Upper lobe of left lung (tissue), 4 donors: ENCODE data around the gene PARN.

Experiments
- EP300 ChIP-seq, 4 donors: sonication (generic); formaldehyde crosslinking; IDR thresholded peaks; one replicate each; pipeline ENCODE4 v1.5.1; 2017; ENCODE audit warnings: antibody characterized with exemption in 4 of 4, control low read depth in 2 of 4
- POLR2A ChIP-seq, 4 donors: fragments of 450-650 bp; IDR thresholded peaks; one replicate each; pipeline ENCODE4 v1.5.1; 2016 to 2017; ENCODE audit warnings: antibody characterized with exemption in 4 of 4, mild to moderate bottlenecking in 2 of 4
- POLR2AphosphoS5 ChIP-seq, 2 donors: sonication (generic); formaldehyde crosslinking; IDR thresholded peaks; one replicate each; pipeline ENCODE4 v1.5.1; 2017; ENCODE audit warnings: antibody characterized with exemption in 2 of 2
- TF ChIP-seq, protein P1 (sequence below), 6 experiments: fragments of 450-650 bp in 4 of 6; fragments of 200-600 bp in 2 of 6; sonication (generic) in 2 of 6; IDR thresholded peaks; one replicate each; pipeline ENCODE4 v1.5.1; 2016 to 2019; ENCODE audit warnings: antibody characterized with exemption in 6 of 6

DNA sequence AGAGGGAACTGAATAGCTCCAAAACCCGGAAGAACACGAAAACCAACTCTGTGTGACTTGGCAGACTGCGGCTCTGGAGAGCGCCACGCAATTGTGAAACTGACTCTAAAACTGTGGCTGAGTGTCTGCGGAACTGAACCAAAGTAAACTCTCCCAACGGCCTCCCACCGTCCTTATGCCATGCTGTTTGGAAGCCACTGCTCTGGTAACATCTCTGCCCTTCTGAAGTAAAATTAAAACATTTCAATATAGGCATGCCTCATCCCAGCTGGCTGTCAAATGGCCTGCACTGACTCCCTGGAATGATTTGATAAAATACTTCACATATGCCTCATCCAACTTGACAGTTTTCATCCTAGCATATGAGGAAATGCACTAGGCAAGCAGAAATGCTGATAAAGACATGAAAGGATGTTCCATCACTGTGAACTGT, 70.2 kb downstream of the PARN start:
- TF ChIP-seq, protein P1, sequence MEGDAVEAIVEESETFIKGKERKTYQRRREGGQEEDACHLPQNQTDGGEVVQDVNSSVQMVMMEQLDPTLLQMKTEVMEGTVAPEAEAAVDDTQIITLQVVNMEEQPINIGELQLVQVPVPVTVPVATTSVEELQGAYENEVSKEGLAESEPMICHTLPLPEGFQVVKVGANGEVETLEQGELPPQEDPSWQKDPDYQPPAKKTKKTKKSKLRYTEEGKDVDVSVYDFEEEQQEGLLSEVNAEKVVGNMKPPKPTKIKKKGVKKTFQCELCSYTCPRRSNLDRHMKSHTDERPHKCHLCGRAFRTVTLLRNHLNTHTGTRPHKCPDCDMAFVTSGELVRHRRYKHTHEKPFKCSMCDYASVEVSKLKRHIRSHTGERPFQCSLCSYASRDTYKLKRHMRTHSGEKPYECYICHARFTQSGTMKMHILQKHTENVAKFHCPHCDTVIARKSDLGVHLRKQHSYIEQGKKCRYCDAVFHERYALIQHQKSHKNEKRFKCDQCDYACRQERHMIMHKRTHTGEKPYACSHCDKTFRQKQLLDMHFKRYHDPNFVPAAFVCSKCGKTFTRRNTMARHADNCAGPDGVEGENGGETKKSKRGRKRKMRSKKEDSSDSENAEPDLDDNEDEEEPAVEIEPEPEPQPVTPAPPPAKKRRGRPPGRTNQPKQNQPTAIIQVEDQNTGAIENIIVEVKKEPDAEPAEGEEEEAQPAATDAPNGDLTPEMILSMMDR (IDR thresholded peaks at IDR 0.05), result no peak
- TF ChIP-seq POLR2A (IDR thresholded peaks at IDR 0.05), result no peak
- no peak for TF ChIP-seq POLR2AphosphoS5 (IDR thresholded peaks at IDR 0.05)
- TF ChIP-seq EP300 (IDR thresholded peaks at IDR 0.05), result no peak
